IPS-18c (cell line): Measurements from ENCODE around the gene AMBN.

Experiments
- H3K4me3 ChIP-seq: 2 replicates; pipeline ENCODE4 v1.7.0; 2013; ENCODE audit warnings: low read depth, mild to moderate bottlenecking, low read length, moderate library complexity; ENCODE audit not compliant: insufficient read depth
- H3K9me3 ChIP-seq: one replicate; pipeline ENCODE4 v1.6.1; 2013; ENCODE audit warnings: mild to moderate bottlenecking, low read length, moderate library complexity; ENCODE audit not compliant: control insufficient read depth, insufficient read depth

Gene AMBN

DNA sequence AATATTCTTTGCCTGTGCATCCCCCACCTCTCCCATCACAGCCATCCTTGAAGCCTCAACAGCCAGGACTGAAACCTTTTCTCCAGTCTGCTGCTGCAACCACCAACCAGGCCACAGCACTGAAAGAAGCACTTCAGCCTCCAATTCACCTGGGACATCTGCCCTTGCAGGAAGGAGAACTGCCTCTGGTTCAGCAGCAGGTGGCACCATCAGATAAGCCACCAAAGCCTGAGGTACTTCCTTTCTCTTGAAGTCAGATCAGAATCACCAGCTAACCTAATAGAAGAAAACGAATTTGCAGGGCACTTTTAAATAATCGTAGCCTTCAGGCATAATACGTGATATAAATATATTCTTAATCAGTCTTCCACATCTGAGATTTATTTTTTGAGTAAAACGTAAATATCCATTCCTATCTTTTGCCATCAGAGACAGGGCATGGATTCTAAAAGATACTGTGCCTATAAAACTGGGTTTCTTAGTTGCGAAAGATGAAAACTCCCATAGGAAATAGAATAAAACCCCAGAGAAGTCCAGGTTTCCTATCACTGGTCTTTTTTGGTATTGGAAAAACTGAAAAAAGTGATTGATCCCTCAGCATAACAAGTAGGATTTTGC is 9.5 kb downstream of the AMBN start:
- Histone ChIP-seq H3K9me3 (no peaks in the 10 kb centered on the region), H3K4me3 (no peak overlapping the region)

DNA sequence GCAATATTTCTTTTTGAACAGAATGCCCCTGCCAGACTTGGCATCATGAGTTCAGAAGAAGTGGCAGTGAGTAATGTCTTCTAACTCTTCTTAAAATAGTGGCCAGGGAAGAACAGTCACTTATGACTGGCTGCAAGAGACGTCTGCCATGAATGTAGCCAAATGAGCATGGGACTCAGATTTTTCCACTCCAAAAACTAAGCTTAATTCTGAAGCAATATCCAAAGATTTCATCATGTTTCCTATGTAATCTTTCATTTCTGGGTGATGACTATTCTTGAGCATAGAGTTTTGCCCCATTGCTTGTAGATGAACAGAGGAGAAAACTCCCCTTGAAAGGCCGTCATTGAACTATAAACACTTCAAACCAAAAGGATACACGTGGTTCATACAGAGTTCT is 11.8 kb downstream of the AMBN start:
- peaks cover 3% of the 10 kb centered on the region for H3K9me3 ChIP-seq
- no peak overlapping the region for H3K4me3 ChIP-seq

DNA sequence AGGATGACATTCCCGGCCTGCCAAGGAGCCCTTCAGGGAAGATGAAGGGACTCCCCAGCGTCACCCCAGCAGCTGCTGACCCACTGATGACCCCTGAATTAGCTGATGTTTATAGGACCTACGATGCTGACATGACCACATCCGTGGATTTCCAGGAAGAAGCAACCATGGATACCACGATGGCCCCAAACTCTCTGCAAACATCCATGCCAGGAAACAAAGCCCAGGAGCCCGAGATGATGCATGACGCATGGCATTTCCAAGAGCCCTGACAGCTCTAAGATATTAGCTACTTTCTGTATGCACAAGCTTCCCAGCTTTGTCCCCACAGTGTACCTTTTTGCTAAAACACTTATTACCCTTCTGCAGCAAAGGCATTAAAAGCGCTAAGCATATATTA is 14.4 kb downstream of the AMBN start:
- Histone ChIP-seq H3K9me3 (peaks cover 3% of the 10 kb centered on the region), H3K4me3 (no peak overlapping the region)

DNA sequence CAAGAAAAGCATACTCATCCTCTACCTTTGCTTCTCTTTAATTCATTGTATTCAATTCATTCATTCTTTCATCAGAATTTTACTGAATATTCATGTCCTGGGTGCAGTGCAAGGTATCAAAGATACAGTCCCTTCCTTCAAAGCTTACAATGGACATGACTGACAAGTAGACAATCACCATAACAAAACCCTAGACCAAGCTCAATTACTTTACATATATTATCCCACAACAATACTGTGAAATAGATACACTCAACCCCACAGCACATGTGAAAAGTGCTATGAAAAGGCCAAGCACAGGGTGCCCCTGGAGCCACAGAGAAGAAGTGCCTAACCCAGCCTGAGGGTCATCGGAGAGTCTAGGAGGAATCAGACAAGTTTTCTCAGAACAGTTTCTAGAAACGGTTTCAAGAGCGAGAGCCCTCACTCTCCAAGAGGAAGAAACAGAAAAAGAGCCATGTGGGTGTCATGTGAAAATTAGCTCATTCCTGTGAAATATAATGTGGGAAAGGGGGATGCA is 15.3 kb downstream of the AMBN start:
- Histone ChIP-seq H3K9me3 (peaks cover 3% of the 10 kb centered on the region), H3K4me3 (no peak overlapping the region)

DNA sequence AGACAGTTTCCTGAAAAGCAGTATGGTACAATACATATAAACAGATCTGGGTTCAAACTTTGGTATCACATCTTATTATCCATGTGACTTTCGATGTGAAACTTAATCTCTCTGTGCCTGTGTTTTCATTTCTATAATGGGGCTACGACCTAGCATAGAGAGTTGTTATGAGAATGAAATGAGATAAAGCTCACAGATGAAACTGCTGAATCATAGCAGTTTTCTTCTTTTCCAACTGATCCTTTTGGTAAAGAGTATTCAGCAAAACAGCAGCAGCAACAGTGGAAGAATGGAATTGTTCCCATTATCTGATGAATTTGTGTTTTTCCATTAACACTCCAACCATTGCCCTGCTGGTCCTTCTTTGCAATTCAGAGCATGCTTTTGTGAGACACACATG is 16.3 kb downstream of the AMBN start:
- peaks cover 3% of the 10 kb centered on the region for H3K9me3 ChIP-seq
- no peak overlapping the region for H3K4me3 ChIP-seq

DNA sequence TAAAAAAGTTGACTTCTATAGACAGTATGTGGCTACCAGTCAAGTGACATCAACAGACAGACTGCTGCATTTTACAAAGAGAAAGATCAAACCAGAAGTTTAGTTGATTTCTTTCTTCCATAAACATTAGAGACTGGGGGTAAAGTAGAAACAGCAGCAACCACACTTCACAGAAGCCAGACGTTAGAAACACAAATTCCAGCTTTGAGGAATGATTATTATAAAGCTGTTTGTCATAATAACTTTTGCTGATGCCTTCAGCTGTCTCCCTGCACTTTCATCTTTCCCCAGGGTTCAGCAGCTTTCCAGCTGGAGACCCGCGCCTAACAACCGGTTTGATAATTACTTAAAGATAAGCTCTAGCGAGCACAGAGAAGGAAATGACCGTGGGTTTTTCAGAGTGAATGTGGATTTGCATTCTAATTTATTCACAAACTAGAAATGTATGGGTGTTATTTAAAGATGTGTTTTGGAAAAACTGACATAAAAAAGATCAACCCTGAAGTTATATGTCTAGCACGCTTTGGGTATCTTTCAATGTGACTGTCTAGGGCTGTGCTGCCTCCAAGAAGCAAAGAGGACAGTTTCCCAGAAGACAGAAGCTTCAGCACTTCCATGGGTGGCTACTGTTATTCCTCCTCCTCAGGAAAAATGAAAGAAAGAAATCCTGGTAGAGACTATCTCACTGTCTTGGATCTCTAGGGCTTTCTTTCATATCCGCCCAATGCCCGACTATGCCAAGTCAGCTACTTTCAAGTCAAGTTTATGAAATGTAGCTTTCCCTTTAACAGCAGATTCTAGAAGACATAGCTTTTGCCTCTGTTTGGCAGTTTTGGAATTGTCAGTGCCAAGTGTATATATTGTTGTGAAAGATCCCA is 21.5 kb downstream of the AMBN start:
- Histone ChIP-seq H3K9me3 (peaks cover 2% of the 10 kb centered on the region), H3K4me3 (no peak overlapping the region)

DNA sequence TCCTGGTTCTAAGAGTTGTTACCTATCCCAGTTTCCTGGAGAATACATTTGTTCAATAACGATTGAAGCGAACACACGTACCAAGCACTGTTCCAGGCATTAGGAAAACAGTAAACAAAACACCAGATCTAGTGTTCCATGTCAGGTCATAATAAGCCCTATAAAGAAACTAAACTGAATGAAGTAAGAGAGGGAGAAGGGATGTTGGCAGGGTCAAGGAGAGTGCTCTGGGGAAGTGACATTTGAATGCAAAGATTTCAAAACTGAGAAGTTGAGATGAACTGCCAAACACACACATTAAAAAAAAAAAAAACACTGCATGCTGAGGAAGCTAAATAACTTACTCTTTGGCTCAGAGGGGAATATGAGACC is 22.1 kb downstream of the AMBN start:
- H3K4me3 ChIP-seq, result no peak overlapping the region
- no peaks in the 10 kb centered on the region for H3K9me3 ChIP-seq

DNA sequence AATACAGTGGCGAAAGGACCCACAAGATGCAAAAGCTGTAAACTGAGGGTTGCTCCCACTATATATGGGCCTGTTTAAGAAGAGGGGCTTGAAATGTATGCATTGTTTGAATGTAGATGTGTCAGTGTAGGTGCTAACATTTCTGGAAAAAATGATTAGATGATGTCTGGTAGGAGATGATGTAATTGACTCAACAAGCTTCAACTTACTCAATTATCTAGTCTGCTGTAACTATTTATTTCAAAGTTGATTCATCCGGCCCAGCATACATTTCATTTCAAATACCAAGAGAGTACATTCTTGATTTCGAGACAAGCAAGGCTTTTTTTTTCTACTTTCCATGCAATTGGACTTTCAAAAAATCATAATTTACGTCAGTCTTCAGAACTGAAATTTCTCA is 27.2 kb downstream of the AMBN start:
- Histone ChIP-seq H3K9me3 (no peaks in the 10 kb centered on the region), H3K4me3 (no peak overlapping the region)

DNA sequence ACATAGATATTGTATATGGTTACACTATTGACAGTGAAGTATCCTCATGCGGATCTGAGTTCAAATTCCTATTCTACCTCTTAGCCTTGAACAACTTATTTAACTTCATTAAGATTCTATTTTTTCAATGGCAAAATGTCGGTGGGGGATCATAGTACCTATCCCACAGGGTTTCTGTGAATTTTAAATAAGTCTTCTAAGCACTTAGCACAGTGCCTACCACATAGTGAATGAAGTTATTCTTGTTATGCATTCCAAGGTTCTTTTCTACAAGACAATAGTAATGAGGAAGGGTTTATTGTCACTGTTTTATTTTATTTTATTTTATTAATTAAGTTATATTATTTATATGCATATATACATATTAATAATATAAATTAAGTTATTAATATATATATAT is 27.7 kb downstream of the AMBN start:
- H3K9me3 ChIP-seq, result no peaks in the 10 kb centered on the region
- no peak overlapping the region for H3K4me3 ChIP-seq

DNA sequence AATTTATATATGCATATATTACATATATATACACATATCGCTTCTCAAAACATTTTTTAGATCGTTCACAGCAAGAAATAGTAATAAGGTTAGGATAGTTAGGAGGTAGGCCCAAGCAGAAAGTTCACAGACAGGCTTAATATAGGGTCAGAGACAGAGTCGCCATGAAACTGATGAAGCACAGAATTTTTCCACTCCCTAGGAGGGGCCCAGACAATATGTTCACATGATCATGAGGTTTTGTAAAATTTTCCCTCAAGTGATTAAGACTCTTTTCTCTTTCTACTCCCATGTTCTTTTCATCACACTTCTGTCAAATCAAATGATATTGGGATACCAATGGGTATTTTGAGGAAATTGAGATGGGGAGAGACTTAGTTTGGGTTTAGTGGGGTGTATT is 31.3 kb downstream of the AMBN start:
- no peaks in the 10 kb centered on the region for H3K9me3 ChIP-seq
- H3K4me3 ChIP-seq, result no peak overlapping the region

DNA sequence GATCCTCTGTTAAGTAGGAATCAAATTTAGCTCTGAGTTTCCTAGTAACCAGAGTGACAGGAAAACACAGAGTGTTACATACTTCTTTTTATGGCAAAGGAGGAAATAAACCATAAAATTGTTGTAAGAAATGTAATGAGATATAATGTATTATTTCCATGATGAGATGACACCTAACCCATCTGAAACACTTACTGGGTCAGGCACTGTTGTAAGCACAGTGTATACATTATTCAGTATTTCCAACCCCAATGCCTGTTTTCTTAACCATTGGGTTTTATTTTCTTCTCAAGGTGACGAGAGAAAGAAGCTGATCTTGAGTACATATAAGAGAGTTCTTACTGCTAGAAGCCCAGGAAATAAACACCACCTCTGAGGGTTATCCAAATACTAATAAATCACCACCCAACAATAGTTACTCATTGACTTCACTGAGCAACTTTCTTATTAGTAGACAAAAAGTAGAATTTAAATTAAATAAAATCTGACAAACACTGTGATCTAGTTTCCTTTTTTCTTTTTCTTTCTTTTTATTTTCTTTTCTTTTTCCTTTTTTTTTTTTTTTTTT is 32.3 kb downstream of the AMBN start:
- H3K9me3 ChIP-seq, result no peaks in the 10 kb centered on the region
- no peak overlapping the region for H3K4me3 ChIP-seq

DNA sequence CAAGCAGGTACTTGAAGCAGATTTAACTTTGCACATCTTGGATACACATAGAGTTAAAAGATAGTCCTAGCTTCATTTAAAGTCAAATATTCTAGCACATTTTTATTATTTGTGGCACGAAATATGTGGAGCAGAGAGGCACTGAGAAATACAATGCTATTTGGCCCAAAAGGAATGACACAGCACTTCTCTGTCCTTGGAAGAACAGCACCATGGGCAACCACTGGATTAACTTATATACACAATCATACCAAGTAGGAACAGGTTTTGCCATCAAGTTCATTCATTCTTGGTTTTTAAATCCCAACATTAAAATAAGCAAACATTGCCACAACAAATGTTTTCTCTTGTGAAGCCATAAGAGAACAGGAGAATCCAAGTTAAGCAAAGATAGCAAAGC is 35.6 kb downstream of the AMBN start:
- Histone ChIP-seq H3K9me3 (no peaks in the 10 kb centered on the region), H3K4me3 (no peak overlapping the region)

DNA sequence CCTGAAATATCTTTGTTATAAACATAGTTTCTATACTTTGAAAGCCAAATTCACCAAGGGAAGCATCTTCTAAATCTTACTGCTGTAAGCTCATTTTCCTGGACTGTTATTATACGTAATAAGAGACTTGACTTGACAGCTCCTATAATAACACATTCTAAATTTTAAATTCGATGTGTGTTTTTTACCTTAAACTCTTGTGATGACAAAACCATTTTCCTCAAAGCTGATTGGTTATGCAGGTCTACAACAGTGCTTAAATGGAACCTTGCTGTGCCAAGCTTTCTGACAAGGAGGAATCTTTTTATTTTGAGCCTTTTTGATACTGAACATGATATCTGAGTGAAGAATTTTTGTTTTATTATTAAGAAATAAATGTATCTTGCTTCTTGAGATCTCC is 36.4 kb downstream of the AMBN start, which contains the start of gene ENAM:
Gene ENAM (plus strand): TSS at position 301 of the 400 bp plus-strand sequence. CDS start 757 bp downstream, outside the sequence.
- Histone ChIP-seq H3K9me3 (no peaks in the 10 kb centered on the region), H3K4me3 (no peak within 1 kb of the TSS)

DNA sequence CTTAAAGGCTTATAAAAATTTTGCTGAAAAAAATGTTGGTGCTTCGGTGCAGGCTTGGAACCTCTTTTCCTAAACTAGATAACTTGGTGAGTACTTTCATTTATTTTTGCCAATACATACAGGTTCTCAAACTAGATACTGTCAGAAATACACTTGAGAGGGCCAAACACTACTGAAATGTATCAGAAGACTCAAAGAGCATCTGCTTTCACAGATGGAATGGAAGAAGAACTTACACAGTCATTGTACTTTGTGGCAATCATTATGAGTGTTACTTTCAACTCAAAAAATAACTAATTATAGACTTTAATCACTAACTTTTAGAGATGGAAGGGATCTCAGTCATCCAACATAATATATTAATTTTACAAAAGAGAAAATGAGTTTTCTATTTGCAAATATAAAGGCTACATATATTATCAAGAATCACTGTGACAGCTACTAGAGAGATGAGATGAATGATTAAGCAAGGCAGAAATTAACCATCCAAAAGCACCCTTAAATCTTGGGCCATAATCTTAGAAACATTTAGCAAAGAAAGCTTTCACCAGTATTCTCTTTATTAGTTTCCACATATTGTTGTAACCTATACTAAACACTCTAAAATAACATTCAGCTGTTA is 37.5 kb downstream of the AMBN start:
- Histone ChIP-seq H3K9me3 (no peaks in the 10 kb centered on the region), H3K4me3 (no peak overlapping the region)

DNA sequence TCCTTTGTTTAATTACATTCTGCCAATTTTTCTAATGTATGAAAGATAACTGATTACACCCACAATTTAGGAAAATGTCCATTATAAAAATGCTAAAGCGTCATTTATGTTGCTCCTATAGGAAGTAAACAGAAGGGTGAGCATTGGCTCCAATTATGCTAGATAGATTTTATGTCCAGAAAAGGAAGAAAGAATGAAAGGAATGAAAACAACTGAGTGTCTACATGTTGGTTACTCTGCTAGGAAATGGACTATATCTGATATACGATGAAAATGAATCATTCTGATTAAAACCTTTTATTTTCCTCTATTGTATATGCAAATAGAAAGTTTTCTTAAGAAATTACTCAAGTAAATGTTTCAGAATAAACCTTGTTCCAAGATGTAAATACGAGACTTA is 38.1 kb downstream of the AMBN start:
- H3K9me3 ChIP-seq, result no peaks in the 10 kb centered on the region
- no peak overlapping the region for H3K4me3 ChIP-seq

DNA sequence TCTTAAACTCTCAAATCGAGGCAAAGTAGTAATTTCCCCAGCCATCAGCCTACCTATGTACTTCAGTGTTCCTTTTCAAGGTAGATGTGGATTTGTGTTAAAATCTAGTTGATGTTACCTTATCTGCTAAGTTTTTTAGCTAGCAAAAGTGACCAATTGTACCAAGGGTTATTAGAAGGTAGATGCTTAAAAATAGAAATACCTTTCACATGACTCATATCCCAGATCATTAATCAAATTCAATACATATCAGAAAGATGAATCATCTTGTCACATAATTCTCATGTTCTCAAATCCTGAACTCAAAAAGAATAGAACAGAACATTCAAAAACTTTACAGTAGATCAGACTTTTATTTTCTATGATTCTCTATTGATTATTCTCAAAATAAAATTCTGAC is 40.0 kb downstream of the AMBN start:
- no peaks in the 10 kb centered on the region for H3K9me3 ChIP-seq
- H3K4me3 ChIP-seq, result no peak overlapping the region

DNA sequence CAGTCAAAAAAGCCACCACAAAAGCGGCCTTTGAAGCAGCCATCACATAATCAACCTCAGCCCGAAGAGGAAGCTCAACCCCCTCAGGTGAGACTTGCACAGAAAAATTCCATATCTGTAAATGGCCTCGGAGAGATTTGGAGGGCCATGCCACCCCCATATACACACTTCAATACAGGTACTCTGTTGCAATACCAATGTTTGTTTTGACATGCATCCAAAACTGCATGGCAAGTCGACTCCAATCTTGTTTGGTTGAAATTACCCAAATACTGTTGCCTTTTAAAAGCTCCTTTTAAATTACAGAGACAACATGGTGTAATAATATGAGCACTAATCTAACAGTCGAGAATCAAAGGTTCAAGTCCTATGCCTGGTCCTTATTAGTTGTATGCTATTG is 42.4 kb downstream of the AMBN start:
- H3K4me3 ChIP-seq, result no peak overlapping the region
- H3K9me3 ChIP-seq, result no peaks in the 10 kb centered on the region
